Activated T-helper 9 cell treated with anti-CD3 and anti-CD28 coated beads, Interleukin-2, amount 50 U/mL, for 16 hours (primary cell): Measurements from ENCODE around the gene CRADD.

Experiments used
- DNase-seq: peaks from one replicate; pipeline ENCODE4 v3.0.0-alpha.2; 2020; ENCODE audit warnings: low read depth

The CRADD gene

DNA sequence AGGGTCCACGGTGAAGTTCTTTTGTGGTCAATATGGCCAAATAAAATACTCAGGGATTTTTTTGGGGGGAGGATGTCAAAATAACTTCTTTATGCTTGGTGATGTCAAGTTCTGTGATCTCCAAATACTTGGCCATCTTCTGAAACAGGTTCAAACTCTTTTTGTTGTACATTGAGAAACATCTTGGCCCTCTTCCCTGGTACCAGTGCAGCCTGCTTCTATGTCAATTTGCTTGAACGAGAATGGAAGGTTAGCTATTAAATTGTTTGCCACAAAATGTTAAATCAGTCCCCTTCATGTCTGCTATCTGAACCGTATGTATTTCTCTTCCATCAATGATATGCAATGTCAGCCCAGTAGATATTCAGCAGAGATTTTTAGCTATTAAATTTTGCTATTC is 6.1 kb upstream of the CRADD start:
- no peak for DNase-seq

DNA sequence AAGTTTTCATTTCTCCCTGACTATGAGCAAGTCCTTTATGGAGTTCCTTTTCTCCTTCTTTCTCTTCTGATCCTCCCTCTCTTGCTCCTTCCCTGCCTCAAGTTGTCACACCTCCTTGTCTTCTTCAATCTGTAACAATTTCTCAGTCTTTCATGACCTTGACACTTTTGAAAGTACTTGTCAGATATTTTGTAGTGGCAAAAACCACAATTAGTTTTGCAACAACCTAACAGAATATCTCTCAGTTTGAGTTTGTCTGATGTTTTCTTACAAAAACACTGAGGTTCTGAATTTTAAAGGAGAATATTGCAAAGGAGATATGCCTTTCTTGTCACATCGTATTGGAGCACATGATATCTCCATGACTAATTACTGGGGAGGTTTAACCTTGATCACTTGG is 4.1 kb upstream of the CRADD start:
- DNase-seq = no peak

DNA sequence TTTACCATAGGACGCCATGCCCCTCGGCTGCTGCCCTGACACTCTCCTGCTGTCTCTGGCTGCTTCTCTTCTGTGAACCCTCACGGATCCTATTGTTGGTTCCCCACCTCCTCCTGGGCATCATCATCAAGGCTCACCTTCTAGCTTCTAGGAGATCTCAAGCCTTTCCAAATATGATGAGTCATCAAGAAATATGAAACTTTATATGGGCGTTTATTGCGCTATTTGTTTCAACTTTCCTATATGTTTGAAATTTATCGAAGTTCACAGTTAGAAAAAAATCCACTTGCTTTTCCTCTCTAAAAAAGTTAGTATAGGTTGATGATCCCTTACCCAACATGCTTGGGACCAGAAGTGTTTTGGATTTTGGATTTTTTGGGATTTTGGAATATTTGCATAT is 2.8 kb upstream of the CRADD start:
- DNase-seq = no peak

DNA sequence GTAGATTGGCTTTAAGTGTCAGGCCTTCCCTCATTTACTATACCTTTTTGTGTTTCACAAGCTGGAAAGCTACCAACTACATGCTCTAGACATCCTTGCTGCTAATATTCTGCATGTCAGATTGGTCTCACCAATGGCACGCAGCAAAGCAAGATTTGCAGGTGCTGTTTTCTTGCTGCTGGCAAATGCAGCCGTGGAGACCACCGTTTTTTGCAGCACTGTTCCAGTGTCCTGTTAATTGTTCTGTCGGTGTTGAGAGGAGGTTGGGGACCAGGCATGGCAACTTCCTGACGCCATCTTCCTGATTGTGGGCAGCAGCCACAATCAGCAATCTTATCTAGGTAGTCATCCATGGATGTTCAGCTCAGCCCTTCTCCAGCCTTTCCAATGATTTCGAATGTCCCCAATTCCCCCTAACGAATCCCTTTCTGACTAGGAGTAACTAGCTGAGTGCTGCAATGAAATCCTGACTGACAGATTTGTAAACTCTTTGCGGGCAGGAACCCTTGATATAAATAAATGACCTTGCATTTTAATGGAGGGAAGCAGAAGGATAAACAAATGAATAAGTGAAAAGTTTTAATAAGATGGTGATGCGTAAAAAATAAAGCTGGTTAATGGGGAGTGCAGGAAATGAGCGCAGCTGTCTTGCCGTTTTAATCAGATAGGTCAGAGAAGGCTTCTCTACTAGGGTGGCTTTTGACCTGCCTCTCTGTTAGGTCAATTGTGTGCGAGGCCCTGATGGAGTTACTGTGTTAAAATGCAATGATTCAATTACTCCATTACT is 574 bp upstream of the CRADD start:
- no peak for DNase-seq

DNA sequence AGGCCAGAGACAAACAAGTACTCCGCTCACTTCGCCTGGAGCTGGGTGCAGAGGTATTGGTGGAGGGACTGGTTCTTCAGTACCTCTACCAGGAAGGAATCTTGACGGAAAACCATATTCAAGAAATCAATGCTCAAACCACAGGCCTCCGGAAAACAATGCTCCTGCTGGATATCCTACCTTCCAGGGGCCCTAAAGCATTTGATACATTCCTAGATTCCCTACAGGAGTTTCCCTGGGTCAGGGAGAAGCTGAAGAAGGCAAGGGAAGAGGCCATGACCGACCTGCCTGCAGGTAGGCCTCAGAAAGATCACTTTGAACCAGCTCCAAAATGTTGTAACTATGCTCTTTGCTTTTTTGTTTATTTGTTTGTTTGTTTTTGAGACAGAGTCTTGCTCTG is 1.6 kb downstream of the CRADD start:
- DNase-seq = no peak

DNA sequence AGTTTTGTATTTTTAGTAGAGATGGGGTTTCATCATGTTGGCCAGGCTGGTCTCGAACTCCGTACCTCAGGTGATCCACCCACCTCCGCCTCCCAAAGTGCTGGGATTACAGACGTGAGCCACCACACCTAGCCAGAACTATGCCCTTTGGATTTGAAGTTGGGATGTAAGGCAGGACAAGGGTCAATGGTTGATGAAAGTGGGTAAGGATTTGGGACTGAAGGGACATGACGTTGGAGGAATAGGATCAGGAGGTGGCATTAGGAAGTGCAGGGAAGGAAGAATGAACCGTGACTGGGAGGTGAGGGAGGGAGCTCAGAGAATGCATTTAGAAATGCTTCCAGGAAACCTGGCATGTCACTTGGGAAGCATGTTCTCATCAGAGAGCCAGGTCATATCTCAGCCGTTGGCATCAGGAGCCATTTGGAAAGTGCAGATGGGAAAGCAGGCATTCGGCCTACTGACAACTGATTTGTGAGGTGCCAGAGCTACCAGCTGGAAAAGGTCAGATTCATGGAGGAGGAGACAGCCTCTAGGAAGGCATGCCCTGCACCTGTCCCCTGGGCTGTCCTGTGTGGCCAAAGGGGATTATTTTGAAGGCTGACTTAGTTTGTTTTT is 2.2 kb downstream of the CRADD start:
- DNase-seq = no peak

DNA sequence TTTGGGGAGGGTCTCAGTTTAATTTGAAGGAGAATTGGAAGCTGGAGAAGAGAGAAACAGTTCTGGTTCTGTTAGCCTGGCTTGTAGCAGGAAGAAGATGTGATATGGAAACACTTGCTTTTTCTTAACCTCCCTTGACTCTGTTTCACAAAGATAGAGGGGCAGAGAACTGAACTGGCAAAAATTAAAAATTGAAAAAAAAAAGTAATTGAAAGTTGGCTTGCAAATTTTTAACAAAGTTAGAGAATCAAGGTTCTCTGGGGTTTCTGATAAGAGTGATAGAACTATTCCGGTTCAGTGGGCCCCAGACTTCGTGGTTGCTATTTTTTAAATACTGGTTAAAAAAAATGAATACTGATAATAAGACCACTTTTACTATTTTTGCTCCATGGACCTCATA is 2.8 kb downstream of the CRADD start:
- no peak for DNase-seq

DNA sequence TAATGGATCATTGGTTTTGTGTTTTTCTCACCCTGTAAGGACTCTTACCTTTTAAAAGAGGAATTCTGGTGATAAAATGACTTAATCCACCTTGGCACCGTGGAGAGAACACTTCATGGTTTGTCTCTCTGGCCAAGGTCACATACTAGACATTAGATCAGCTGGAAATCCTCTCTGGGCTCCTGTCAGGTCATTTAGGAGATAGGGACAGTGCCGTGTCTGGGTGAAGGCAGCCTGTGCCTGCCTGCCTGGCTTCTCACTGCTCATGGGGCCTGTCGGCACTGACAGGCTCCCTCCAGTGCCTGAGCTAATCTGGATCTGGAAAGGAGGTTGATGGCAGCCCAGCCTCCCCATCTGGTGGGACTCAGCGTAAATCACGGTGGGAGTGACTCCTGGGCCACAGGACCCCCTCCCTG is 5.7 kb downstream of the CRADD start:
- DNase-seq = no peak

DNA sequence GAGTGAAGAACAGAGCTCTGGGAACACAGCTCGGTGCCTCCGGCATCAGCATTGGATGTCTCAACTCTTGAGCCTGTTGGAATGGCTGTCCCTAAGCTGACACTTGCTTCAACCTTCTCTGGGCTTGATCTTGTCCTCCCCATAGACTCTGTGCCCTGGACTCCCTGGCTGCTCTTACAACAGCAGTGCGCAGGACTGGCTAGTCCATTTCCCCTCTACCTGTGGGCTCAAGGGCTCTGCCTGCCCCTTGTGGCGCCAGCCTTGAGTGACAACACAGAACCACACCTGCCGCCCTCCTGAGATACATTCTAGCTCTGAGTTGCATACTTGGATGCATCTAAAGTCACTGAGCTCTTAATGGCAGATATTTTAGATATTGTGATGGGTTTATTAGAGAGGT is 6.2 kb downstream of the CRADD start:
- no peak for DNase-seq

DNA sequence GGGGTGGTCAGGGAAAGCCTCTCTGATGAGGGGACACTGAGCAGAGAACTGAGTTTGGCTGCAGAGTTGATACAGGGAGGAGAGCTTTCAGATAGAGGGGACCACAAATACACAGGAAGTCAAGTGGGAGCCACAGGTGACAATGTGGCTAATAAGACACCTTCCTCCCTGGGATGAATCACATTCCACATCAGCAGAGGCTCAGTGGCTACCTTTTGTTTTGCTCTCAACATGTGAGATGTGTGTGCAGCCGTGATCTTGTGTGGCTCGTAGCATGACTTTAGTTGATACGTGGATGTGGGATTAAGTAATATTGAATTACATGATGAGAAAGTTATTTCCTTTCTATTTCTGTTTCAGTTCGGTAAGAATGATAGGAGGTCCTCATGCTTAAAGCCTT is 7.5 kb downstream of the CRADD start:
- DNase-seq = no peak

DNA sequence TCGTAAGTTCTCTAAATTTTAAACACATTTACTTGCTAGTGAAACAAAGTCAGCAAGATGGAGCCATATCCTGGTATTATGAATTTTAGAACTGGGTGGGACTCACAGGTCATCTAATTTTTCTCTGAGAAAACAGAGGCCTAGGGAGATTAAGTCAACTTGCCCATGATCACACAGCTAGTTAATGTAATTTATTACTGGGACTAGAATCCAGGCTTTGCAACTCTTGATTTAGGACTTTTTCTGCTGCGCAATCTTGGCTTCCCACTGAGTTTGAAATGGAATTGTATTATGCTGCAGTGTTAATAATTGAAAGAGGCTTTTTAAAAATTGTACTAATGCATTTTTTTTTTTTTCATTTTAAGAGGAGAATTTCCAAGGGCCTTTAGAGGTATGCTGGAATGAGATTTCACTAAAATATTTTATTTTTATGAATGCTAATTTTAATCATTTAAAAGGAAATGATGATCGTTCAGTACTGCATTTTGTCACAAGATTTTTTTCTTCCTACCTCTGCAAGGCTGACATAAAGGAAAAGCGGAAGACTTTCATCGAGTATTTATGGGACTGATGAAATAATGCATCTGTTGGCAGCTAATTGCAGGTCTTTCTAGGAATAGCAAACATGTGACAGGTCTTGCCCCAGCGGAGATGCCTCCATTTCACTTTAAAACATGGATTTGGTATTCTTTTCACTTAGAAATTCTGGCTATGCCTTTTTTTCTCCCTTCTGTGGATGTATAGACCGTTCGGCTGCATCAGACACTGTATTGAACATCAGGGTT is 9.6 kb downstream of the CRADD start:
- DNase-seq = no peak

DNA sequence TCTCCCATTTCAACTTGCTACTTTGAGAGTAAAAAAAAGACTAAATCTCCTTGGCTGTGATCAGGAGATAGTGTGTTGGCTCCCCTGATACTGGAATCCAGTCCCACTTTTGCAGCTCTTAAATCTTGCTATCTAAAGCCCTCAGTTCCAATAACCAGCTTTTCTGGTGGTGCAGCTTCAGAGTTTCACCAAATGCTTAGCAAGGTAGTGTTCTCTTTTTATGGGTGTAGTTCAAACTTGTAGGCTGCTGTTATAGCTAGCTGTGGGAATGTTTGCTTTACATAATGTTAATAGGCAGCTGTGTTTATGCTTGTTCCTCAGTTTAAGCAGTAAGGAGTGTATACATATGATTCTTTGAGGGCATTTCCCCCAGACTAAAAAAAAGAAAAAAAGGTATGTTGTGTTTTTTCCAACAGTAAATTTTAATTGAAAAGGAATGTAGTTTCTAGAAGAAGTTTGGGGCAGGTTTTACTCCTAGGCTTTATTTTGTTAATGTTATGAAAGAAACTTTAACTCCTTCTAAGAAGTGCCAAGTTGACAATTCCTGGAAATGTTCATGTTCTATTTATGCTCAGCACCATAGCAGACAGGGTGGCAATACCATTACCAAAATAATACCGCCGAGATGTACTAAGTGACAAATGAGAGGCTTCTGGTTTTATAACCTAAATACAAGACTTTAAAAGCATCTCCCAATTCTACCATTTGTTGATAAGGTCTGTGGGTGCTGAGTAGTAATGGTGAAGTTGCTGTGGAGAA is 12.1 kb downstream of the CRADD start:
- no peak for DNase-seq

DNA sequence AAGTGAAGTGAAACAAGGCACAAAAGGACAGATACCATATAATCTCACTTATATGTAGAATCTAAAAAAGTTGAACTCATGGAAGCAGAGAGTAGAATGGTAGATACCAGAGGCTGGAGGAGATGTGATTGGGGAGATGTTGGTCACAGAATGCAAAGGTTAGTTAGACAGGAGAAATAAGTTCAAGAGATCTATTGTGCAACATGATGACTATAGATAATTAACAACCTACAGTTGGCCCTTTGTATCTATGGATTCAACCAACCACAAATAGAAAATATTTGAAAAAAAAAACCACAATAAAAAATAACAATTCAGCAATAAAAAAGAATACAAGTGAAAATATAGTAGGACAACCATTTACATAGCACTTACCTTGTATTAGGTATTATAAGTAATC is 19.3 kb downstream of the CRADD start:
- DNase-seq = no peak

DNA sequence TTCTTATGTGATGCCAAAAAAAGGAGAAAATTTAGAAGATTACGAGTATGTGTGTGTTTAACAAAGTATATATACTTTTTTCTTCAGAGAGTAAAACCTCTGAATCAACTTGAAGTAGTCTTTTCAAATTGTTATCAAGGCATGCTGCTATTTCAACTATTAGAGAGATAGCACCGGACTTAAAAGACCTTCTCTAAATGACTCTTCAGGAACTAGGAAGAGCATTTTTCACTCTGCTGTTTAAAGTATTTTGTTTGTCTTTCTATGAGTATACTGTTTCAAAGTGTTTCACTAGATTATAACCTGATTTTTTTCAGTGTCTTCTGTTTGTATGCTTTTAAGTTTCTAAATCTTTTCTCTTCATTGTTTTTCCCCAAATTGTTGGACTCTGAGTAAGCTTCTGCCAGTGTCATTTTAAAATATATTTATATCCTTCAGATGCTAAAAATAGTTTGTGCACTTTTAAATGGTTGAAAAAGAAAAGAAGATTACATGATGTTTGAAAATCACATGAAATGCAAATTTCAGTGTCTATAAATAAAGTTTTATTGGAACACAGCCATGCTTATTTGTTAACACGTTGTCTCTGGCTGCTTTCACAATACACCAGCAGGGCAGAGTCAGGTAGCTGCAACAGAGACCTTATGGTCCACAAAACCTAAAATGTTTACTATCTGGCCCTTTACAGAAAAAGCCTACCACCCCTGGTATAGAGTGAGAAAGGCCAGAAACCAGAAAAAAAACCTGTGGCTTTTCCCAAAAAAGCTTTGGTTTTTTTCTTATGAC is 21.3 kb downstream of the CRADD start:
- DNase-seq = no peak

DNA sequence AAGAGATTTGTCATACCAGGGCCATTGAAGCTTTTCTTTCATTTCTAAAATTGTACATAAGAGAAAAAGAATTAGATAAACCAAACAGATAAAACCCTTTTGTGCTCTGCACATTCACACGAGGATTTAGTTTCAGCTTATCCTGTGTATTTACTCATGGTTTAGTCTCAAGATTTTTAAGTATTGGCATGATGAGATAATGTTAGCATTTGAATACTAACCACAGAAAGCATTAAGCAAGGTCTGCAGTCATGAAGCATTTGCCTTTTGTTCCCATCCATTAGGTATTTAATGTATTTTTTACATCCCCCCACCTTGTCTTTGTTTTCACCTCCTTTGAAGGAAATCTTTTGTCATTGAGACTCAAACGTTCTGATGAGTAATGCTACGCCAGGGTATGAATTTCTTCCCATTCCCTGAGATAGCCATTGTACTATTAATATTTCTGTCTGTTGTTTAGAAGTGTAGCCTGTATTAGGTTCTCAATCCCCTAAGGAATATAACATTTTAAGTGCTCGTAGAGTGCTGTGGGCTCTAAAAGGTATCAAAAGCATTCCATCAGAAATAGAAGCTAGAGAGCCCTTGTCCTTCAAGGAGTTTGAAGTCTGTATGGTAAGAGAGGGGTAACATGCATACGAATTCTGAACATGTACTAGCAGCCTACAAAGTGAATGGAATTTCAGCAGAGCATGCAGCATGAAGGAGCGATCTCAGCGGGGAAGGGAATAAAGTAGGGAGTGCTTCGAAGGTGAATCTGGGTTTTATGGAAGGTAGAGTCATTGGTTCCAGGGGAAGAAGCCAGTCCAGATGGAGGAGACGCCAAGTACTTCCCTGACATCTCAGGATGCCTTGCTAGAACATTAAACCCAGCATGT is 22.3 kb downstream of the CRADD start:
- no peak for DNase-seq

DNA sequence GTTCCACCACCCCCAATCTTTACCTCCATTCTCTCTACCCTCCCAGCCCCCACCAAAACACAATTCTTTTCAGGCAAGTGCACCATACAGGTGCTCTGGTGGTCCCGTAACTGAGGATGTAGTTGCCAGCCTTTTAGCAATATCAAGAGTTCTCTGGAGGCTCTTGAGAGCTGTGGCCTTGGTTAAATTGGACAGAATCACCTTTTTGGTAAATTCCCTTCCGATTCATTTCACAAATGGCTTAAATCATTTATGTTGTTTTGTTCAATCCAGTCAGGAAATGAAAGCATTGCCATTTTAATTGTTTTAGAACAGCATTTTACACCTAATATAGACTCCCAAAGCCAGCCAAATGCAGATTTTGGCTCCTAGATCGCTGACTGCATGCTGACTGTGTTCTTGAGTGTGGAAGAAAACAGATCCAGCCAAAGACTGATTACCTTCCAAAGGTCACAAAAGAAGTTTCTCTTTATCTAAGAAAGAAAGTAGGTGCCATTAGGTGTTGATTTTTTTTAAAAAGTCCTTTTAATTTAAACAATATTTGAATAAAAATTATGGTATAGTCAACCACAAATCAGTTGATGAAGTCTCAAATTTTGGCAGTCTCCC is 25.6 kb downstream of the CRADD start:
- DNase-seq = no peak

DNA sequence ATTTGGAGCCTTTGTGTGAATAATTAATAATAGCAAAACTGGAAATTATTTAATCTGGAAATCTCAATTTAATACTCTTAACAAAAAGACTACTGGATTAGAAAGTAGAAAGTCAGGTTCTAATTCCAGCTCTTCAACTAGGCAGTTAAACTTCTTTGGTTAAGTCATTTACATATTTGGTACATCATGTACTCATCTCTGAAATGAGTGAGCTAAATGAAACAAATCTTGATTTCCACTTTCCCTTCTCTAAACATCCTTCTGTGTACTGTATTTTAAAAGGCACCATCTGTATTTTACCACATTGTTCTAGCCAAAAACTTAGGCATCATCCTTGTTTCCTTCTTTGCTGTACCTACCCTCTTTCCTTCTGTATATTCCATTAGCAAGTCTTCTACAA is 26.9 kb downstream of the CRADD start:
- no peak for DNase-seq

DNA sequence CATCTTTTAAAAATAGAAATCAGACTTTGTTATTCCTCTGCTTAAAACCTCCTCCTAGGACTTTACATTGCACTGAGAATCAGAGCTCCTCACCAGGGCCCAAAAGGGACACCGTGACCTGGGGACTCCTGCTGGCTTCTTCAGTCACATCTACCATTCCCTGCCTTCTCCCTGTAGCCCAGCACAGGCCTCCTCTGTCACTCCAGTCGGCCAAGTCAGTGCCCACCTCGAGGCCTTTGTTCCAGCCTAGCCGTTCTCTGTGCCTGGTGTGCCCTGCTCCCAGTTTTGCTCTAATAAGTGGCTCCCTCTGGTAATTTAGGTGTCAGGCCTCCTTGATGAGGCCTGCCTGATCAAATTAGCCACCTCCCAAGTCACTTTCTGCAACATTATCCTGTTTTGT is 27.4 kb downstream of the CRADD start:
- no peak for DNase-seq

DNA sequence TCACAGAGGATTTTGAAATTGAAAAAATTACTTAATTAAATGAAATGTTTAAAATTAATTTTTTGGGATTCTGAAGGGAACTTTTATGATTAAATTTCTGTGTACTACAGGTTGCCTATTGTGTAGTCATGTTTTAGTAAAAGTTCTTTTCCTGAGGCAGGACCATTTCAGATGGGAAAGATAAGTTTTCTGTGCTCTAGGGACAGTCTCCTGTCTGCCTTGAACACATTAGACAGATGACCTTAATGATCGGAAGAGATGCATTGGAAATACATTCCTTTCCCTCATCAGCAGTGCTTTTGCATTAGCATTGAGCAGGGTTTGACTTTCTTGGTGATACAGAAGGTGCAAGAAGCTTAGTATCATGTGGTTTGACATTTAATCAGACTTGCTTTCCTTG is 28.1 kb downstream of the CRADD start:
- DNase-seq = no peak

DNA sequence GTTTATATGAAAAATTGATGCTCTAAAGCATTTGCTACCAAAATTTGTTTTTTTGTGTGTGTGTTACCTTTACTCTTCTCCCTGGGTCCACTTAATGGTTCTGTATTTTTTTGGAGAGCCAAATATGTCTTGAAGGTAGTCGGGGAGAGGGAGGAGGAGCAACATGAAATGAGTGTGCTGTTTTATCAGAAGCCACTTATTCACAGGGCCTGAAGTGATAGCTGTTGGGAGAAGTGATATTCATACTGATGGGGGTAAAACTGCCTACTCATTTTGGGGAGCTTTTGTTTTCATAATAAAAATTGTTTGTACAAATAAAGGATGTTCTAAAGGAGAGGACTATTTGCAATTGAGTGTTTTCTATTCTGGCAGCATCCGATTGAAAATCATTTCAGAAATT is 29.2 kb downstream of the CRADD start:
- DNase-seq = no peak
